K562 (cell line): ENCODE results near the gene PRIM1. TPM values are rescaled to one million over a fixed set of nuclear protein-coding genes. Genes with fewer than 3 reads are reported as not detected.

Experiments
- ATF4 ChIP-seq: fragments of 450-650 bp; formaldehyde crosslinking; IDR thresholded peaks from 2 replicates; pipeline ENCODE4 v1.4.0; 2022; ENCODE audit warnings: mild to moderate bottlenecking, moderate library complexity
- BRD4 ChIP-seq: fragments of 200-600 bp; sonication (generic); IDR thresholded peaks from 2 replicates; pipeline ENCODE4 v1.6.1; 2017; ENCODE audit warnings: inconsistent platforms
- CBX2 ChIP-seq: fragments of 200-600 bp; sonication (generic); IDR thresholded peaks from one replicate; pipeline ENCODE4 v1.6.1; 2012; ENCODE audit warnings: mild to moderate bottlenecking, low read length, inconsistent platforms; ENCODE audit not compliant: insufficient read depth, poor library complexity, severe bottlenecking
- CSDE1 ChIP-seq, 2 experiments: fragments of 450-650 bp; IDR thresholded peaks; 2 replicates each; pipeline ENCODE4 v1.6.1; 2016; ENCODE audit warnings: mild to moderate bottlenecking in 1 of 2
- DEAF1 ChIP-seq: fragments of 450-650 bp; formaldehyde crosslinking; IDR thresholded peaks from 2 replicates; pipeline ENCODE4 v1.4.0; 2020; ENCODE audit warnings: mild to moderate bottlenecking, moderate library complexity
- HINFP ChIP-seq: fragments of 450-650 bp; conservative IDR thresholded peaks from 2 replicates; pipeline ENCODE4 v1.6.1; 2016; ENCODE audit warnings: missing genetic modification characterization, low read depth, mild to moderate bottlenecking, control low read depth, missing compliant biosample characterization
- HMG20A ChIP-seq: fragments of 450-650 bp; formaldehyde crosslinking; conservative IDR thresholded peaks from 2 replicates; pipeline ENCODE4 v1.4.0; 2020; ENCODE audit warnings: mild to moderate bottlenecking, mixed read lengths
- HSF4 ChIP-seq: fragments of 250-450 bp; sonication (Bioruptor Pico); IDR thresholded peaks from 2 replicates; pipeline ENCODE4 v2.1.2; 2022; ENCODE audit warnings: mild to moderate bottlenecking, moderate library complexity, borderline replicate concordance
- NEUROD1 ChIP-seq: fragments of 150-350 bp; IDR thresholded peaks from 2 replicates; pipeline ENCODE4 v1.6.1; 2014; ENCODE audit warnings: borderline replicate concordance, low read length, low read depth; ENCODE audit not compliant: partially characterized antibody
- PCBP1 ChIP-seq: fragments of 200-400 bp; formaldehyde crosslinking; IDR thresholded peaks from 2 replicates; pipeline ENCODE4 v1.6.1; 2018; ENCODE audit warnings: mild to moderate bottlenecking, low read depth, low read length; ENCODE audit not compliant: poor library complexity, severe bottlenecking
- PHTF2 ChIP-seq: fragments of 250-450 bp; sonication (Bioruptor Pico); IDR thresholded peaks from 2 replicates; pipeline ENCODE4 v1.5.0; 2021; ENCODE audit warnings: mild to moderate bottlenecking
- RBBP5 ChIP-seq: fragments of 200-600 bp; sonication (generic); IDR thresholded peaks from 2 replicates; pipeline ENCODE4 v1.6.1; 2012; ENCODE audit warnings: borderline replicate concordance, mild to moderate bottlenecking, low read length, control low read depth, inconsistent platforms; ENCODE audit not compliant: insufficient read depth, poor library complexity, severe bottlenecking
- SMARCC2 ChIP-seq: fragments of 450-650 bp; IDR thresholded peaks from 2 replicates; pipeline ENCODE4 v1.6.1; 2017; ENCODE audit warnings: antibody characterized with exemption, moderate library complexity, mild to moderate bottlenecking, low read depth
- SMC3 ChIP-seq: conservative IDR thresholded peaks from 2 replicates; pipeline ENCODE4 v1.6.1; 2011; ENCODE audit warnings: low read depth, low read length, improper control_type of control experiment; ENCODE audit not compliant: insufficient read depth
- SNIP1 ChIP-seq: fragments of 450-650 bp; IDR thresholded peaks from 2 replicates; pipeline ENCODE4 v1.7.1; 2017; ENCODE audit warnings: low read depth, mild to moderate bottlenecking
- ZNF12 ChIP-seq: sonication (generic); formaldehyde crosslinking; IDR thresholded peaks from 2 replicates; pipeline ENCODE4 v1.4.0; 2020; ENCODE audit warnings: mild to moderate bottlenecking, missing genetic modification reagents
- ZNF253 ChIP-seq: fragments of 250-450 bp; sonication (Bioruptor Pico); conservative IDR thresholded peaks from 2 replicates; pipeline ENCODE4 v1.6.1; 2021; ENCODE audit warnings: mild to moderate bottlenecking
- ZNF263 ChIP-seq: sonication (generic); formaldehyde crosslinking; IDR thresholded peaks from 2 replicates; pipeline ENCODE4 v1.8.0; 2022; ENCODE audit warnings: mild to moderate bottlenecking, missing genetic modification reagents, borderline replicate concordance
- ZNF408 ChIP-seq: fragments of 250-450 bp; sonication (Bioruptor Pico); IDR thresholded peaks from 2 replicates; pipeline ENCODE4 v1.4.0; 2020; ENCODE audit warnings: low read depth, mild to moderate bottlenecking, moderate library complexity
- polyA plus RNA-seq, 8 experiments: library from polyadenylated mRNA; depleted of rRNA in 4 of 8; stranded (reverse) in 5 of 8; unstranded in 3 of 8; fragments of >200 nt; fragmentation: Nextera tagmentation in 2 of 8; fragmentation: Illumina TruSeq in 1 of 8; extraction: Ambion mirVana in 2 of 8; extraction: Trizol in 1 of 8; gene quantifications; 2 replicates each; pipeline versions ENCODE4 v1.2.1 to v1.2.3, GENCODE V29; 2011 to 2014; ENCODE audit warnings: inconsistent platforms in 1 of 8, missing spikeins in 1 of 8
- total RNA-seq, 7 experiments: library from RNA; depleted of rRNA in 6 of 7; stranded (reverse); fragments of >200 nt in 6 of 7; fragmentation: Illumina TruSeq in 2 of 7; extraction: Trizol in 2 of 7; gene quantifications; 2 replicates each; pipeline versions ENCODE4 v1.2.1 to v1.2.3, GENCODE V29; 2011 to 2021; ENCODE audit warnings: low replicate concordance in 1 of 7
- TF ChIP-seq, protein P1 (sequence below): fragments of 450-650 bp; IDR thresholded peaks from 2 replicates; pipeline ENCODE4 v1.6.1; 2016
- TF ChIP-seq, protein P2 (sequence below), 2 experiments: fragments of 450-650 bp; conservative IDR thresholded peaks; 2 replicates each; pipeline ENCODE4 v1.6.1; 2017; ENCODE audit warnings: mild to moderate bottlenecking in 2 of 2, moderate library complexity in 2 of 2

Gene PRIM1
- total and polyA plus RNA-seq, 9 of the 15 experiments (the other 6 are each of a cell fraction or from before 2014, with no cell fraction given) = 67.2 to 179 (median 140) TPM

DNA sequence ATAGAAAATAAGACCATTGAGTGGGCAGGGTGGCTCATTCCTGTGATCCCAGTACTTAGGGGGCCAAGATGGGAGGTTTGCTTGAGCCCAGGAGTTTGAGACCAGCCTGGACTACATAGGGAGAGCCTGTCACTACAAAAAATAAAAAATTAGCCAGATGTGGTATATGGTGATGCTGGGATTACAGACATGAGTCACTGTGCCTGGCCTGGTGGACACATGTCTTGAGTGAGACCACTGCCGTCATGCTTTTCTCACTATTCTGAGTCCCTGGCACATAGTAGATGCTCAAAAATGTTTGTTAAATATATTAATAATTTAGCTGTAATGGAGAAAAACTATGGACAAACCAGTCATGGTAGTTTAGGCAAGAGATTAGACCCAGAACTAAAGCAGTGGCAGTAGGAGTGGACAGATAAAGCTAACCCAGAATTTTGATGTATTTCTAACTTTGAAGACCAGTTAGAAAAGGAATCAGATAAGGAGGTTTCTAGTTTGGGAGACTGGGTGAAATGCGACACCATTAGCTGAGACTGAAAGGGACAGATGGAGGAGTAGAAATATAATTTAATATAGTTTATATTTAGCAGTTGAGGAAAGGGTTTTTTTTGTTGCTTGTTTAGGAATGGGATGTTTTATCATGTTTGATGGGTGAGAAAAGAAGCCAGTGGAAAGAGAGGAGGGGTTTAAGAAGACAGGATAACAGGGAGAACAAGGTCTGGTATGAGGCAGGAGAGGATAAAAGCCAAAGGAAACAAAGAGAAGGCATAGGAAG, 56.6 kb downstream of the PRIM1 start (continued):
- no peak for TF ChIP-seq DEAF1 (CRISPR knock-in tag)
- TF ChIP-seq SMARCC2 = 0 out of 2 replicates have a peak, but pooled peaks have one; percentile 27
- no peak for TF ChIP-seq ATF4
- no peak for TF ChIP-seq HINFP (tag)
- no peak for TF ChIP-seq PCBP1
- TF ChIP-seq, protein P1, sequence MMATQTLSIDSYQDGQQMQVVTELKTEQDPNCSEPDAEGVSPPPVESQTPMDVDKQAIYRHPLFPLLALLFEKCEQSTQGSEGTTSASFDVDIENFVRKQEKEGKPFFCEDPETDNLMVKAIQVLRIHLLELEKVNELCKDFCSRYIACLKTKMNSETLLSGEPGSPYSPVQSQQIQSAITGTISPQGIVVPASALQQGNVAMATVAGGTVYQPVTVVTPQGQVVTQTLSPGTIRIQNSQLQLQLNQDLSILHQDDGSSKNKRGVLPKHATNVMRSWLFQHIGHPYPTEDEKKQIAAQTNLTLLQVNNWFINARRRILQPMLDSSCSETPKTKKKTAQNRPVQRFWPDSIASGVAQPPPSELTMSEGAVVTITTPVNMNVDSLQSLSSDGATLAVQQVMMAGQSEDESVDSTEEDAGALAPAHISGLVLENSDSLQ = no peak; the same call in 1 of the 2 replicates
- no peak for TF ChIP-seq CSDE1 (IDR thresholded peaks at IDR 0.05)
- TF ChIP-seq ZNF263 (CRISPR knock-in tag) = no peak
- no peak for TF ChIP-seq HSF4 (CRISPR knock-in tag)
- TF ChIP-seq CBX2 = no peak
- TF ChIP-seq PHTF2 = no peak
- TF ChIP-seq RBBP5 = no peak
- TF ChIP-seq HMG20A (CRISPR knock-in tag) = no peak
- no peak for TF ChIP-seq ZNF253 (CRISPR knock-in tag)
- TF ChIP-seq, protein P2, sequence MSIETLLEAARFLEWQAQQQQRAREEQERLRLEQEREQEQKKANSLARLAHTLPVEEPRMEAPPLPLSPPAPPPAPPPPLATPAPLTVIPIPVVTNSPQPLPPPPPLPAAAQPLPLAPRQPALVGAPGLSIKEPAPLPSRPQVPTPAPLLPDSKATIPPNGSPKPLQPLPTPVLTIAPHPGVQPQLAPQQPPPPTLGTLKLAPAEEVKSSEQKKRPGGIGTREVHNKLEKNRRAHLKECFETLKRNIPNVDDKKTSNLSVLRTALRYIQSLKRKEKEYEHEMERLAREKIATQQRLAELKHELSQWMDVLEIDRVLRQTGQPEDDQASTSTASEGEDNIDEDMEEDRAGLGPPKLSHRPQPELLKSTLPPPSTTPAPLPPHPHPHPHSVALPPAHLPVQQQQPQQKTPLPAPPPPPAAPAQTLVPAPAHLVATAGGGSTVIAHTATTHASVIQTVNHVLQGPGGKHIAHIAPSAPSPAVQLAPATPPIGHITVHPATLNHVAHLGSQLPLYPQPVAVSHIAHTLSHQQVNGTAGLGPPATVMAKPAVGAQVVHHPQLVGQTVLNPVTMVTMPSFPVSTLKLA (conservative IDR thresholded peaks at IDR 0.05) = peak in 1 of 2 experiments; percentile 58; a peak in 2 of 4 replicates
- TF ChIP-seq ZNF12 (CRISPR knock-in tag) = no peak
- TF ChIP-seq SNIP1 = no peak
- TF ChIP-seq BRD4 = no peak
- TF ChIP-seq SMC3 = no peak
- no peak for TF ChIP-seq ZNF408
- no peak for TF ChIP-seq NEUROD1
